C4-2B (cell line): ENCODE results near the gene ACOXL.

Source experiments
- CTCF ChIP-seq: fragments of 450-650 bp; conservative IDR thresholded peaks from 2 replicates; pipeline ENCODE4 v1.5.1; 2017; ENCODE audit warnings: mild to moderate bottlenecking
- ZFX ChIP-seq: fragments of 450-650 bp; IDR thresholded peaks from 2 replicates; pipeline ENCODE4 v1.6.1; 2017

- TF ChIP-seq CTCF, result no peak
- TF ChIP-seq ZFX, result no peak
These were observed 247.3 kb downstream of the ACOXL start for GRCh38 chr2:110979471-110980338.
